Epithelial cell of proximal tubule (primary cell): ENCODE results near the gene MANEAL. TPM values are rescaled to one million over a fixed set of nuclear protein-coding genes. Genes with fewer than 3 reads are reported as not detected.

ENCODE experiments used
- DNase-seq: peaks from one replicate; pipeline ENCODE4 v3.0.0-alpha.2; 2011; ENCODE audit warnings: low read depth
- H3K4me3 ChIP-seq: 2 replicates; pipeline ENCODE4 v1.5.1; 2011; ENCODE audit warnings: low read depth, mild to moderate bottlenecking, low read length
- CTCF ChIP-seq: conservative IDR thresholded peaks from 2 replicates; pipeline ENCODE4 v1.5.1; 2012; ENCODE audit warnings: low read depth, mild to moderate bottlenecking, low read length
- total RNA-seq: library from RNA; depleted of rRNA; stranded (reverse); fragments of >200 nt; gene quantifications from 2 replicates; pipeline ENCODE4 v1.2.3, GENCODE V29; 2015

MANEAL gene
- total RNA-seq, 1 donor from 2014 or later, result 0.46 TPM

GRCh38 chr1:37845049-37845646 lies 51.5 kb downstream of the MANEAL start:
- DNase-seq, result no peak

GRCh38 chr1:37845786-37846185 lies 52.1 kb downstream of the MANEAL start:
- TF ChIP-seq CTCF, result no peak
- no peak for DNase-seq
- no peak overlapping the region for H3K4me3 ChIP-seq

More at GRCh38 chr1:37845049-37845646, 51.5 kb downstream of the MANEAL start:
- H3K4me3 ChIP-seq, result no peak overlapping the region
- no peak for TF ChIP-seq CTCF

DNA sequence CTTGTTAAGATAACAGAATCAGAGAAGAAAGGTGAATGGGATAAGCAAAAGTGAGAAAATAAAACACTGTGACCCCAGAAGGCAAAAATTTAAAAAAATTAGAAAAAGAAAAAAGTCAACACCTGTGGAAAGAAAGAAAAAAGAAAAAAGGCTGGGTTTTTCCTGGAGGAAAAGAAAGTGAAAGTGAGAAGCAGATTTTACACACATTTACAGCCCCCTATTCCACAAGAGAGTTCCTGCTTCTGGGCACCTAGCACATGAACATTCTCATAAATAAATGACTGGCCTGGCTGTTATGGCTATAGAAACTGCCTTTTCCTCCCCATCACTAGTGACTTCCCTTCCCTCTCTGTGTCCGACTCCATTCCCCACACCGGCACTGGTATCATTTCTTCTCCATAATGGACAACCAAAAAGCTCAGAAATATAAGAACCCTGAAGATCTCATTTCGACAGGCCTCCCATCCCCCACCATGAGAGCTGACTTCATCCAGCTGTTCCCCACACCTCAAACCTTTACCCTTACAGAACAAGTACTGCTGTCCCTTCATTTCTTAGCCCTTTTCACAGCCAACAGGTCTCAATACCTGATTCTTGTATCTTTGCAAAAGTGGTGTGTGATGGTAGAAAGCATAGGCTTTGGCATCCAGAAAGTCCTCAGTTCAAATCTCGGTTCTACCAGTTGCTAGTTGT lies 53.1 kb downstream of the MANEAL start:
- TF ChIP-seq CTCF, result no peak
- no peak for DNase-seq
- no peak overlapping the region for H3K4me3 ChIP-seq

- H3K4me3 ChIP-seq, result no peak overlapping the region
- no peak for TF ChIP-seq CTCF
- DNase-seq, result no peak
Observed at GRCh38 chr1:37849480-37849879, 55.8 kb downstream of the MANEAL start.

- DNase-seq, result no peak
- no peak for TF ChIP-seq CTCF
- H3K4me3 ChIP-seq, result no peak overlapping the region
Observed at GRCh38 chr1:37850352-37850955, 56.8 kb downstream of the MANEAL start.

Other genes with a start within 250 kb of the MANEAL start
- gene SNIP1, start 239.6 kb upstream of the MANEAL start, total RNA-seq, result 6.8 and 8.3 TPM in 2 replicates
- gene DNALI1, start 236.9 kb upstream of the MANEAL start, total RNA-seq, result 3.5 and 16.4 TPM in 2 replicates
- gene GNL2, start 197.9 kb upstream of the MANEAL start, total RNA-seq, result 58.1 and 74.6 TPM in 2 replicates
- gene RSPO1, start 159.0 kb upstream of the MANEAL start, total RNA-seq, result not detected in 2 replicates
- 42.2 and 60.0 TPM in 2 replicates for gene CDCA8, start 101.3 kb upstream of the MANEAL start, total RNA-seq
- under 0.01 and 0.17 TPM in 2 replicates for gene EPHA10, start 28.7 kb upstream of the MANEAL start, total RNA-seq
- 95.2 and 194 TPM in 2 replicates for gene C1orf122, start 13.9 kb downstream of the MANEAL start, total RNA-seq
- 31.4 and 61.1 TPM in 2 replicates for gene YRDC, start 14.4 kb downstream of the MANEAL start, total RNA-seq
- 0.86 and 2.0 TPM in 2 replicates for gene MTF1, start 65.7 kb downstream of the MANEAL start, total RNA-seq
- 11.4 and 18.7 TPM in 2 replicates for gene INPP5B, start 153.2 kb downstream of the MANEAL start, total RNA-seq
- gene SF3A3, start 196.2 kb downstream of the MANEAL start, total RNA-seq, result 77.0 and 86.9 TPM in 2 replicates
- gene FHL3, start 211.7 kb downstream of the MANEAL start, total RNA-seq, result 14.2 and 24.5 TPM in 2 replicates
- 49.2 and 60.5 TPM in 2 replicates for gene UTP11, start 218.9 kb downstream of the MANEAL start, total RNA-seq